Measurements from ENCODE around the gene PLOD3. TPM values are rescaled to one million over a fixed set of nuclear protein-coding genes. Genes with fewer than 3 reads are reported as not detected.

PLOD3 gene
- total RNA-seq, 2 donors from 2014 or later, result 49.6 to 59.1 TPM

DNA sequence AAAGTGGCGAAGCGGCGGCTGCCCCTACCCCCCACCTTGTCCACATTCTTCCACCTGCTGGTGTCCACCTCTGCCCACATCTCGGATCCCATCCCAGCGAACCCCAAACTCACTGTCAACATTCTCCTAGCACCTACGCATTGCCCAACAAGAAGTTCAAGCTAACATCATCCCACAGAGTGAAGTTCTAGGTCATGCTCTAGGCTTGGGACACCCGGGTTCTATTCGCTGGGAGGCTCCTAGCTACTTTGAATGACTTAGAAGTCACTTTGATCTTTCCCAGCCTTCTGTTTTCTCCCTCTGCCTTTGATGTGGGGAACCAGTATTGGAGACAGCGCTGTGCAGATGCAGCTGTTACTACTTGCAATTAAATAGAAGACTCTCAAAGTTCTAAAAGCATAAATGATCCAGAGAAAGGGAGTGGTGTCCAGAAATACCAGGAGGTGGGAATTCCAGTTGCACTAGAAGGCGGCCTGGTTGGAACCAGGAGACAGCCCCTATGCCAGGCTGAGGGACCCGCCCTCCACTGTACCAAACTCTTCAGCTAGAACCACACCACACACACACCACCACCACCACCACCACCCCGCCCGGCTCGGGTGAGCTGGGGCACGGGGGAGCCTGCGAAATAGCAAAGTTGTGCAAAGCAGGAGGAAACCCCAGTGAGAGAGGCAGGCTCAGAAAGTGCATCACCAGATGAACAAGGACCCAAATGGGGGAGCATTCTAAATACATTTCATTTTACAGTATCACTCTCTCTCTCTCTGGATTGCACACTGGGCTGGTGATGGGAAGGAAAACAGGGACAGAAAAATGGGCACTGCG lies 46.6 kb downstream of the PLOD3 start:
- DNase-seq (no peak), ATAC-seq (no peak)
- intact Hi-C loops (cut with DNase I), result loop anchor here in 1 of 2 donors (10.0 kb wide), 1 partner anchor 276 kb away; the partner anchor contains the start of gene ACHE

DNA sequence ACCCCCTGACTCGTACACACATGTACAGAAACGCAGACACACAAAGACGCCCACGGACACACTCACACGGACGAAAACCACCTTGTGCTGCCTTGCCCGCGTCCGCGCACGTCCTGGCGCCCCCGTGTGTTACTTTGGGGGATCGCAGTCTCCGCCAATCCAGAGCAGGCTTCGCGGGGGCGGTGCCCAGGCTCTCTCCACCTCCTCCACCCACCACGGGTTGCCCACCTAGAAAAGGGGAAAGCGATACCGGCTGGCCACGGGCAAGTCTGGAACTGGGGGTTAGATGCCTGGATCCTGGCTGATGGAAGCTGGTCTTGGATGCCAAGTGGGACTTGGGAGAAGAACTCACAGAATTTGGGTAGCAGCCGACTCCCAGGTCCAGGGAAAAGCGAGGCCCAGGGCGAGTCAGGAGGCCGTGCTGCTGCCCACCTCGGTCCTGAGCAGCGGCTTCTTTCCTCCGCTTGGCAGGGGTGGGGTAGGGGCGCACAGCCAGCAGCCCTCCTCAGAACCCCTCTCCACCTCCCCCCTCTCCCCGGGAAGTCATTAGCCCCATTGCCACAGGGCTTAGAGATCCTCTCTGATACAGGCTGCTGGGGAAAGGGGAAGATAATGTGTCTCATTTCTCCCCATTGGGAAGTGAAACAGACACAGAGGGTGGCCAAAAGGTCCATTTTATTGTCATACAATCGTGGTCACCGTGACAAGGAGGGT lies 47.4 kb downstream of the PLOD3 start:
- intact Hi-C loops (cut with DNase I), result loop anchor here in 1 of 2 donors (10.0 kb wide), 1 partner anchor 275 kb away; the partner anchor contains the start of gene ACHE
- peak; percentile 80 for DNase-seq
- ATAC-seq, result peak; percentile 38 to 41

DNA sequence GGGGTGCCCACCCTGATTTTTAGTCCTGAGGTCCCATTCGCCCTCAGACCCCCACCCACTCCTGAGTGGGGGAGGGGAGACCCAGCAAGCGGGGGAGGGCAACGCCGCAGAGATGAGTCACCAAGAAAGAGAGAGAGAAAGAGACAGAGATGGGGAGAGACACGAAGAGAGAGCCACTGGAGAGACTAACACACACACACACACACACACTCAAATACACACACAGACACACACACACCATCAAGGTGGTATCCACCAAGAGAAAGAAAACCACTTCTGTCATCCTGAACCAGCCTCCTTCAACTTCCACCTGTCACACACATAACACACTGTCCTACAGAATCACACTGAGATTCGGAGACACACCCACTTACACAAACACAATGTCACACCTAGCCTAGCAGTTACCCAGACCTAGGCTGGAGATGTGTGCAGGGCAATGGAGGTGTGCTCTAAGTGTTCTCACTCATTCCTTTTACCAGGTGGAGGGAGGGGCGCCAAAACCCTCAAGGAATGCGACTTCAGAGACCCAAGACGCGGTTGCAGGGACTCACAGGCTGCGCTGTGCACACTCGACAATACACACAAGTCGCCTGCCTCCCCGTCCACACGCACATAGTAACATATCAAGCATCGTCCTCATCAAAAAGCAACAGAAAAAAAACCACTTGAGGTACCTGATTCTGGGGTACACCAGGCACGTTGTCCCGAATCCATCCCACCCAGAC lies 48.1 kb downstream of the PLOD3 start:
- ATAC-seq (no peak), DNase-seq (no peak)
- intact Hi-C loops (cut with DNase I), result no loop called here

DNA sequence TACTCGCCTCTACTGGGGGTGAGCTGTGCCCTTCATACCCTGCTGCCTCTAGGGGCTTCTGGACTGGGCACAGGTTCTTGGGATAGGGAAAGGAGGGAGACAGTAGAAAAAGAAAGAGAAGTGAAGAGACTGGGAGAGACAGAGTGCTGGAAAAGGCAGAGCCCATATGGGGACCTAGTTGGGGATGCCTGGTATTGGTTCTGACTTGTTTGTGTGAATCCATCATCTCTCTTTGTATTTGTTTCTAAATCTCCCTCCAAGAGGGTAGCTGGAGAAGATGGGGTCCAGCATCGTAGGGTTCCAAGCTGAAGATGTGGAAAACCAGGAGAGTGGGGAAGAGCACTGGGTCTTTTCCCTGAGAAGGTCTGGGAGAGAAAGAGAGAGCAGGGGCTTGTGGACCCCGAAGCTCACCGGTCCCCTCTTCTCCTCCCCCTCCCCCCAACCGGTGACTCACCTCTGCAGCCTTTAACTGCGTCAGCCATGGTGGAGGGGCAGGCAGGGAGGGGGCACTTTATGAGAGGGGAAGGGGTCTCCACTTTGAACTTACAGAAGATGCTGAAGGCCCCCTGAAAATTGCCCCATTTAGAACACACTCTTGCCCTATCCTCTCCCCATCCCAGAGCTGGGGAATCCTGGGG lies 48.9 kb downstream of the PLOD3 start:
- DNase-seq (no peak), ATAC-seq (no peak)
- intact Hi-C loops (cut with DNase I), result no loop called here

DNA sequence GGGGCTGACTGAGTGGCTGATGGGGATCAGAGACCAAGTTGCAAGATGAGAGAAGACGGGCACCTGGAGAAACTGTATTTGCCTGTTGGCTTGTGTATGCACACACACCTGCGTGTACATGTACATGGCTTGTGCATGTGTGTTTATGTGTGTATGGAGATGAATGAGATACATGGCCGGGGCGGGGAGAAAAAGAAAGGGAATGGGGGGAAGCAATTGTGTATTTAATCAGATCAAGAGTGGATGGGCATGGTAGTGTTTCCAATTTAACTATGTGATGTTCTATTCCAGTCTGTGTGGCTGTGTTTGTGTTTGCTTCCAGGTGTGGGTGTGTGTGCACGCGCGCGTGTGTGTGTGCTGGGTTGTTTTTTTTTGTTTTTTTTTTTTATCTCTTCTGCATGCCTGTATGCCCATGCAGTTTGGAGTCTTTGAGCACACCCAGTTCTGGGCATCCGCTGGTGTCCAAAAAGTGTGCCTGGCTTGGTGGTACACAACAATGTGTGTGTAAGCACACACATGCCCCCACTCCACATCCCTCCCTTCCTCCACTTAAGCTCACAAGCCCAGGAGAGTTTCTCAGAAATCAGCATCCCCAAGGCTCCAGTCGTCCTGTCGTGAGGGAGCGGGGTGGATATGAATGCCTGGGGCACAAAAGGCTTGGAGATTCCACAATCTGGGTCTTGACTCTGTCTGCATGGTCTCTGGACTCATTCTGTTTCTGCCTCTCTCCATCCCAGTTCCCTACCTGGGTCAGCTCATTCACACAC lies 49.6 kb downstream of the PLOD3 start:
- intact Hi-C loops (cut with DNase I), result no loop called here
- DNase-seq (no peak), ATAC-seq (no peak)

DNA sequence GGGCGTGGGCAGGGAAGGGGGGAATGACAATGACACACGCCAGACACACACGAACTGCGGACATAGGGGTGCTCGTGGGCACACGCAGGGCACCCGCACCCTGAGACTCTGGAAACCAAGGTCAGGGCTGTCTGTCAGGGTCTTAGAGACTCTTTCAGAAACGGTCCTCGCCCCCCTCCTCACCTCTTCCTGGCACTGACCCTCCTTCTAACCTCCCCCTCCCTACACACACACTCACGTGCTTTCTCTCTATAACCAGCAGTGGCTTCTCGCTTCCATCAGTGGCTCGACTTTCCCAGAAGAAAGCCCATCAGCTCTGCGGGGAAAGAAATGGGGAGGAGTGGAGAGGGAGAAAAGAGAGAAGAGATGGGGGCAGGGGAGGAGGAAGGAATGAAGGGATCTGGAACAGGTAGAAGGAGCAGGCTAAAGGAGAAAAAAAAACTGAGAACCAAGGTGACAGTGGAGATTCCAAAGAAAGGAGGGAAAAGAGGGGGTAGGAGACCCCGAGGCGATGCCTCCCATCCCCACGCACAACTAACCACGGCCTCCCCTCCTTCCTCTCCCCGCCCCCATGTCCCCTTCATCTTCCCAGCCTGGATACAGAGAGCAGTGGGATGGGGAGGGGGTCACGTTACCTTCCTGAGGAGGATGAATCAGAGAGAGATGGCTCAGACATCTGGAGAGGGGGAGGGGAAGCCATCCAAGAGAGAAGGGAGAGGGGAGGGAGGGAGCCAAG lies 50.3 kb downstream of the PLOD3 start:
- DNase-seq (no peak), ATAC-seq (no peak)
- intact Hi-C loops (cut with DNase I), result no loop called here

DNA sequence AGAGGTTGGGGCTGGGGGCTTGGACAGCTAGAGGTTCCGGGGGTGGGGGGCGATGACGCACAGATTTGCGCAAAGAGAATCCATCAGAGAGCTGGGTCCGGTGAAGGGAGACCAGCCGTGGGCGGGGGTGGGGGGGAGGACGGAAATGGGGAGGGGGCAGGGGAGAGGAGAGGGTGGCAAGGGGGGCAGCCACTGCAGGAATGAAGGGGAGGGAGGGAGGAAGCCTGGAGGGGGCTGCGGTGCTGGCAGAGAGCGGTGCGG lies 50.8 kb downstream of the PLOD3 start:
- no peak for ATAC-seq
- intact Hi-C loops (cut with DNase I), result no loop called here

DNA sequence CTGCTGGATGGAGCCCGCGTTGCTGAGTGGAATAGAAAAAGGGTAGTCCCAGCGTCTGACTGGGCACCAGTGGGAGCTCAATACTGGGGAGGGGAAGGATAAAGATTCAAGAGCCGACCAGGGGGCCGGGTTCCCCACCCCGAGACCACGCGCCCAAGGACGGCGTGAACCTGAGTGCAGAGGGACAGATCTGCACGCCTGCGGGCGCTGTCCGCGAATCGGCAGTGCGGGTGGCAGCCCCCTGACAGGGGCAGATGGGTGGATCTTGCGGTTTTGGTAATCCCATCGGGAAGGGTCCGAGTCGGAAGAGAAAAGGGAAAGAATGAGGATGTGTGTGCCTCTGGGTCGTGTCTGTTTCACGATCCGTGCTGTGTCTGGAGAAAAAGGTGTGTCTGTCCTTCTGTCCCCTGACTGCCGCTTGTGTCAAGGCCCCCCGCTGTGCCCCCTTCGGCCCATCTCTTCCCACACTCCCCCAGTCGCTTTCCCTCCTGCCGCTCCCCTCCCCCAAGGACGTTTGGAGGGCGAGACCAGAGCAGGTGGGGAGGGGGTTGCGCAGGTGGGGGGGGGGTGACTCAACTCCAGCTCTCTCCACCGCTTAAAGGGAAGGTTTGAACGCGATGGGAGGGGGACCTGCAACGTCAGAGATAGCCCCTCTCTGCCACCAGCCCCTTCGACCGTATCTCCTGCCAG lies 51.3 kb downstream of the PLOD3 start:
- ATAC-seq (no peak), DNase-seq (no peak)
- intact Hi-C loops (cut with DNase I), result no loop called here

More for the DNA sequence above, 50.8 kb downstream of the PLOD3 start:
- DNase-seq, result no peak

DNA sequence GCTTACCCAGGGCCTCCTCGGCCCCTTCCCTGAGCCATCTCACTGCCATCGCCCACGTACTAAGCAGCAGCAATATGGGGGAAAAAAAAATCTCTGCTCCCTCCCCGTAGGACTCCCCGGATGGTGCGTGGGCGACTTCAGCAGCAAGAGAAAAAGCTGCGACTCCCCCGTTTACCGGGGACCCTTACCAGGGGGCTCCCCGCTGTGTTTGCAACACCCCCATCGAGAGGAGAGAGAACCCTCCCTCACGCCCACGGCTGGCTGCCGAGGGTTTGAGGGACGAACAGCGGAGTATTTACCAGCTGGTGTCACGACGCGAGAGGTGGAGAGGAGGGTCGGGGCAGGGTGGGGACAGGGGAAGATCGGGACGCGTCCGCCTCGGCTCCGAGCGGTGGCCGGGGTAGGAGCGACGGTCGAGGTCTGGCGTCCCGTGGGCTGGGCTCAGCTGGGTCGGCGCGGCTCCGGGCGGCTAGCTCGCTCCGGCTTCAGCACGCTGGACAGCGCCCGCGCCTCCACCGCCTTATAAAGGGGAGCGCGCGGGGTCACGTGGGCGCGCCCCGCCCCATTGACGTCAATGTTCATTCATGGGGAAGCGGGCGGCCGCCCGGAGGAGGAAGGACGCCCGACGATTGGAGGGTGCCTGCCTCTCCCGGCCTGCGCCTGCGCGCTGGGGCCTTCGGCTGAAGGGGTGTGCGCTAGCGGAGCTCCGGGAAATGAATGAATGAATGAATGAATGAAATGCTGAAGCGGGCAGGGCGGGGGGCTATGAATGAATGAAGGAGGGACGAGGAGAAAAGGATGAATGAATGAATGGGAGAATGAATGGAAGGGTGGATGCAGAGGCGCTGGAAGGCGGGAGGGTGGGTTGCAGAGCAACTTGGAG lies 52.1 kb downstream of the PLOD3 start, which contains the start of gene VGF:
Gene VGF (minus strand): TSS at position 495 of the 883 bp plus-strand sequence. CDS start 726 bp downstream, outside the sequence.
- DNase-seq (peak; percentile 96), ATAC-seq (peak; percentile 89 to 95)
- intact Hi-C loops (cut with DNase I), result no loop called here

DNA sequence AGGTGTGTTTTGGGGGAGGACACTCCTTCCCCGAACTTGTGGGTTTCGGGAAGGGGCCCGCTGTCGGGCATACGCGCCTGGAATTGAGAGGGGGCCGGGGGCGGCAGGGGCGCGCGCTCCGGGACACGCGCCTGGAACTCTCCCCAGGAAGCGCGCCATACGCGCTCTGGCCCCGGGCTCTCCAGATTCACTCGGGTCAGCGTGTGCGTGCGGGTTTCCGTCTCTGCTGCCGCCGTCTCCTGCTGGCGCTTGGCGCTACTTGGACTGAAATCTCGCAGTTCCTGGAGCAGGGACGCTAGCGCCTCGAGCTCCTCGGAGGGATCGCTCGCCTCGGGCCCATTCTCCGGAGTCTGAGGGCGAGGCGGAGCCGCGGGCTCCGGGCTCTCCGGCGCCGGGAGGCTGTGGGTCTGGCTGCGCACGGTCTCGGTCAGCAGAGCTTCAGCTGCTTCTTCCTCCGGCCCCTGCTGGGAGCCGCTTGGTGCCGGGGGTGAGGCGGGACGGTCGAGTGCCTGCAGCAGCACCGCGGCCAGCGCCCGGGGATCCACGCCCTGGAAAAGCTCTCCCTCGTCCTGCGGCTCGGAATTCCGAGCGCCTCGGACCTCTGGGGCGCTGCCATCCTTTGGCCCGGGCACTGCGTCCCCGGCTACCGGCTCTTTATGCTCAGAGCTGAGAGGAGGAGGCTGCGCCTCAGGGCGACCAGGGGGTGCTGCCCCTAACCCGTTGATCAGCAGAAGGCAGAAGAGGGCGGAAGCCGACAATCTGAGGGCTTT lies 53.1 kb downstream of the PLOD3 start:
- intact Hi-C loops (cut with DNase I), result no loop called here
- ATAC-seq (peak in 1 of 2 donors; percentile 51), DNase-seq (peak; percentile 50)

DNA sequence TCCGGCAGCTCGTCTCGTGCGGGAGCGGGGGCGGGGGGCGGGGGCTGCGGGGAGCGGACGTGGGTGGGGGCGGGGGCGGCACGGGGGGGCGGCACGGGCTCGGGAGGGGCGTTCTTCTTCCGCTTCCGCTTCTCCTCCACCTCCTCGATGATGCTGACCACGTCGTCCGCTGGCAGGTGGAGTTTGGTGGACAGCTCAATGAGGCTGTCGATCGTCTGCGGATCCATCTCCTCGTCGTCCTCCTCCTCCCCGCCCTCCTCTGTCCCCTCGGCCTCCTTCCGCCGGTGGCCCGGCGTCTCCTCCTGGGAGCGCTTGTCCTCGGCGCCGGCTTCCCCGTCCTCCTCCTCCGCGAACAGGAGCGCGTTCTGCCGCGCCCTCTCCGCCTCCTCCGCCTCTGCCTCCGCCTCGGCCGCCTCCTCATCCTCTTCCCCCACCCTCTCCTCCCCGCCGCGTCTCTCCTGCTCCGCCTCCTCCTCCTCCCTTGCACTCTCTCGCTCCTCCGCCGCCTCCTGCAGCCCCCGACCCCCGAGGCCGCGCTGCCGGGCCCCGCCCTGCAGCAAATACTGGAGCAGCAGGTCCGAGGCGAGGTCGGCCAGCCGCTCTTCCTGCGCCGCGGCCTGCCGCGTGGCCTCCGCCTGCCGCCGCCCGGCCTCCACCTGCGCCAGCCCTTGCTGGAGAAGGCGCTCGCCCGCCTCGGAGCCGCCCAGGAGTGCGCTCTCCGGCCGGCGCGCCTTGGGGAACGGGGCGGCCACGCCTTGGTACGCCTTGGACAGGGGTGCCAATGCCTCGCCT lies 53.9 kb downstream of the PLOD3 start:
- DNase-seq (no peak), ATAC-seq (peak in 1 of 2 donors; percentile 47)
- intact Hi-C loops (cut with DNase I), result no loop called here

DNA sequence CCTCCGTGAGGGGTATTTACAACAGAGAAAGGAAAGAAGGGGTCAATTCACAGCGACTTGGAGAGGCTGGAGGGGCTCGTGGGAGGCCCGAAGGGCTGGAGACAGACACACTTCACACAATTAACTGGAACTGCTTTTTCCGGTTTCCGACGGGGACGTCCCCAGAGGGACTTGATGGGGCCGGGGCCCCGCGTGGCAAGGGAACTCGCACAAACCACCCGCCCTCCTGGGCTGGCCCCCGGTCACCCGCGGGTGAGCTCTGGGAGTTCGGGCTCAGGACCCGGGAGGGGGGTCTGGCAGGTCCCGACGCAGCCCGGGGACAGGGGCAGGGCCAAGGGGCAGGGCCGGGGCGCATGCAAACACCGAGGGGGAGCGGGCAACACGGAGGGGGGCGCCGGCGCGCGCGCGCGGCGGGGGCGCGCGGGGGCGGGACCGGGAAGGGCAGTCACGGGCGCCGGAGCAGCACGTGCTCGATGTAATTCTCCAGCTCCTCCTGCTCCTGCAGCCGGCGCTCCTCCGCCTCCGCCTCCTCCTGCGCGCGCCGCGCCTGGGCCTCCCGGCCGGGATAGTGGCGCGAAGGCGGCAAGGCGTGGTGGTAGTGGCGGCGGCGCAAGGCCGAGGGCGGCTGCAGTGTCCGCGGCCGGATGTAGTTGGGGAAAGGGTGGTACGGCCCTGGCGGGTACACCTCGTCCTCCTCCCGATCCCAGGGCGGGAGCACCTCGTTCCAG lies 54.7 kb downstream of the PLOD3 start:
- ATAC-seq, result peak in 1 of 2 donors; percentile 40
- DNase-seq, result no peak

DNA sequence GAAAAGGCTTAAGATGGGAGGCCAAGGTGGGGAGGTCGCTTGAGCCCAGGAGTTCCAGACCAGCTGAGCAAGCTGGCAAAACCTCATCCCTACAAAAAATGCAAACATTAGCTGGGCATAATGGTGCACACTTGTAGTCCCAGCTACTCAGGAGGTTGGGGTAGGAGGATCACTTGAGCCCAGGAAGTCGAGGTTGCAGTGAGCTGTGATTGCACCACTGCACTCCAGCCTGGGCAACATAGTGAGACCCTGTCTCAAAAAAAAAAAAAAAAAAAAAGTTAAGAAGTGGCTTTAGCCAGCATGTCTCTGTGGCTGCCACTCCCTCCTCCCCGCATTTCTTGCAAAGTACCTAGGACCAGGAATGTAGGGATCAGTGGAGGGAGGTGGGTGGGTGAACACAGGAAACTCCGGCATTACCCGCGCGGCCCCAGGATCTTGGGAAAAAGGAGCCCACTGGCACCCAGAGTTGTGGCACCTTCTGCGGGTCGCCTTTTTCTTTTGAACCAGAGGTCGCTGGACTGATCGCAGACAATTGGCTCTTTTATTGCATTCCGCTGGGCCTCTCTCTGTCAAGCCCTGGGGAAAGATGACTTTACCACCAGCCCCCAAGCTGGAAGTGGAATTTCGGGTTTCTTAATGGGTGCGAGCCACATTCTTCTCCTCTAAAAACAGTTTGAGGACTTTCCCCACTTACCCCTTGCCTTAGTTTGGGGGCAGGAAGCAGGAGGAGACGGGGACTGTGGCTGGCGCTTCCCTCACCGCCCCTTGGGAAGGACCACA lies 55.5 kb downstream of the PLOD3 start:
- intact Hi-C loops (cut with DNase I), result no loop called here
- DNase-seq (no peak), ATAC-seq (no peak)

More for the DNA sequence above, 54.7 kb downstream of the PLOD3 start:
- intact Hi-C loops (cut with DNase I), result no loop called here

DNA sequence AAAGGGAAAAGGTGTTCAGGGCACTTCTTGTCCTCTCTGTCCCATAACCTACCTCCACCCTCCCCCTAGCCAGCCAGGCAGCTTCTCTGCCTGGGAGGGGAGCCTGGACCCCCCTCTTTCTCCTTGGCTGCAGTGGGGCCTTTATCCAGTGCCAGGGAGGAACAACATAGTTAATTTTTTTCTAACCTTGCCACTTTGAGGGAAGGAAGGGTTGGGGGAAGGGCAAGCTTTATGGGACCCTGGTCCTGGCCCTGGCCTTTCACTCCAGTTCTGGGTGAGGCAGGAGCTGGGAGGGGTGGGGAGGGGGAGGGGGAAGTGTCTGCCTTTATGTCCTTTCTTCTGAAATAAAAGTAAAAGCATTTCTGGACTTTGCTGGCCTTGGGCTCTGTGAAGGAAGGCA lies 56.5 kb downstream of the PLOD3 start:
- intact Hi-C loops (cut with DNase I), result no loop called here
- ATAC-seq (no peak), DNase-seq (no peak)

Data from left cardiac atrium (tissue), 4 donors.